Measurements from ENCODE around the gene SETBP1. TPM values are rescaled to one million over a fixed set of nuclear protein-coding genes. Genes with fewer than 3 reads are reported as not detected.

The SETBP1 gene
- total and polyA plus RNA-seq, 2 of the 8 experiments (the other 6 are each of a cell fraction or from before 2014, with no cell fraction given), result 2.0 to 6.5 TPM

DNA sequence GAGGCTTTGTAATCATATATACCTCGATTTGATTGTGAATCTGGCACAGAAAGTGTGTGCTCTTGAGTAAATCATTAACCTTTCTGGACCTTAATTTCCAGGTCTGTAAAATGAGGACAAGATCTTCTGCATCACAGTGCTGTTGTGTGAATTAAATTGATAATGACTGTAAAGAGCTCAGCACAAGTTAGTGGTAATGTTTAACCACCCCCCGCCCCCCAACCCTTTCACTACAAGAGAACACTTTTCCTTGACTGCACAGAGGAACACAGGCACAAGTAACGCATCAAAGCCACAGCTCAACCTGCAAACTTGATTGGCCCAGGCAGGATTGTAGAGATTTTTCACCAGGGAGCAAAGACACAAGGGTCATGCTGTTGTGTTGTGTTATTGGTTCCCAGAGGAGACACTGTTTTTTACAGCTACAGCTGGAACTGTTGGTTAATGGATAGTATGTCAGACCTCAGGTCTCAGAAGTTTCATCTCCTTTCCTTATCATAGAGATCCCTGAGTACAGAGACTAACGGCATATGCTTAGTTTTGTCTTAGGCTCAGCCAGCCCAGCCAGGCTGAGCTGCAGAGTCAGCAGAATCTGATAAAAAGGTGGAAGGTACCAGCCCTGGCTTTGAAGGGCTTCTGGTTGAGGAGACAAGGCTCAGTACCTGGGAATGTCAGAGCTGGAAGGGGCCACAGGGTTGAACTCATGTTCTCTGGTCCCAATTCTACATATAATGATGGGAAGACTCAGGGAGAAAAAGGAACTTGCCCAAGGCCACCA lies 10.6 kb downstream of the SETBP1 start (continued):
- TF ChIP-seq RNF2 (IDR thresholded peaks at IDR 0.05; ENCODE audit: borderline replicate concordance, low read depth, low read length, missing control alignments, poor library complexity, severe bottlenecking), result no peak
- TF ChIP-seq, protein P1, sequence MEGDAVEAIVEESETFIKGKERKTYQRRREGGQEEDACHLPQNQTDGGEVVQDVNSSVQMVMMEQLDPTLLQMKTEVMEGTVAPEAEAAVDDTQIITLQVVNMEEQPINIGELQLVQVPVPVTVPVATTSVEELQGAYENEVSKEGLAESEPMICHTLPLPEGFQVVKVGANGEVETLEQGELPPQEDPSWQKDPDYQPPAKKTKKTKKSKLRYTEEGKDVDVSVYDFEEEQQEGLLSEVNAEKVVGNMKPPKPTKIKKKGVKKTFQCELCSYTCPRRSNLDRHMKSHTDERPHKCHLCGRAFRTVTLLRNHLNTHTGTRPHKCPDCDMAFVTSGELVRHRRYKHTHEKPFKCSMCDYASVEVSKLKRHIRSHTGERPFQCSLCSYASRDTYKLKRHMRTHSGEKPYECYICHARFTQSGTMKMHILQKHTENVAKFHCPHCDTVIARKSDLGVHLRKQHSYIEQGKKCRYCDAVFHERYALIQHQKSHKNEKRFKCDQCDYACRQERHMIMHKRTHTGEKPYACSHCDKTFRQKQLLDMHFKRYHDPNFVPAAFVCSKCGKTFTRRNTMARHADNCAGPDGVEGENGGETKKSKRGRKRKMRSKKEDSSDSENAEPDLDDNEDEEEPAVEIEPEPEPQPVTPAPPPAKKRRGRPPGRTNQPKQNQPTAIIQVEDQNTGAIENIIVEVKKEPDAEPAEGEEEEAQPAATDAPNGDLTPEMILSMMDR (IDR thresholded peaks at IDR 0.05; ENCODE audit: control extremely low read depth in 1 of 3, insufficient read depth in 1 of 3, low read depth in 1 of 3, low read length in 3 of 3), result no peak

All from H1 (cell line).